Panc1 (cell line): ENCODE results near the gene DHCR7.

ENCODE experiments used
- POLR2AphosphoS5 ChIP-seq: IDR thresholded peaks from 2 replicates; pipeline ENCODE4 v1.6.1; 2012; ENCODE audit warnings: mild to moderate bottlenecking, low read depth, low read length, moderate library complexity
- TF ChIP-seq, protein P1 (sequence below): fragments of 450-650 bp; IDR thresholded peaks from 2 replicates; pipeline ENCODE4 v1.5.1; 2017; ENCODE audit warnings: mild to moderate bottlenecking
- TF ChIP-seq, protein P2 (sequence below), 2 experiments: IDR thresholded peaks; 2 replicates each; pipeline ENCODE4 v1.6.1; 2011 to 2012; ENCODE audit warnings: low read depth in 2 of 2, control low read depth in 1 of 2, low read length in 1 of 2, mild to moderate bottlenecking in 1 of 2, moderate library complexity in 1 of 2; ENCODE audit not compliant: insufficient read depth in 1 of 2

DNA sequence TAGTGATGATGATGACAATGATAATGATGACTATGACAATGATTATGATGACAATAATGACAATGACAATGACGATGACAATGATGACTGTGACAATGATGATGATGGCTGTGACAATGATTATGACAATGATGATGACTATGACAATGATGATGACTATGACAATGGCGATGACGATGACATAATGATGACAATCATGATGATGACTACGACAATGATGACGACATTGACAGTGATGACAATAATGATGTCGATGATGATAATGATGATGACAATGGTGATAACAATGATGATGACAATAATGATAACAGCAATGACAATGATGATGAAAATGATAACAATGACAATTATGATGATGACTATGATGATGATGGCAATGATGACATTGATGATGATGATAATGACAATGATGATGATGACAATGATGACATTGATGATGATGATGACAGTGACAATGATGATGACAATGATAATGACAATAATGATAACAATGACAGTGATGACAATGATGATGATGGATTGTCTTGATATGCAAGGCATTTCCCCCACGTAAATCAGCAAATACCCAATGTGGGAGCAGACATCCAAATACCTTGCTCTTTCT, 37.7 kb downstream of the DHCR7 start:
- TF ChIP-seq, protein P1, sequence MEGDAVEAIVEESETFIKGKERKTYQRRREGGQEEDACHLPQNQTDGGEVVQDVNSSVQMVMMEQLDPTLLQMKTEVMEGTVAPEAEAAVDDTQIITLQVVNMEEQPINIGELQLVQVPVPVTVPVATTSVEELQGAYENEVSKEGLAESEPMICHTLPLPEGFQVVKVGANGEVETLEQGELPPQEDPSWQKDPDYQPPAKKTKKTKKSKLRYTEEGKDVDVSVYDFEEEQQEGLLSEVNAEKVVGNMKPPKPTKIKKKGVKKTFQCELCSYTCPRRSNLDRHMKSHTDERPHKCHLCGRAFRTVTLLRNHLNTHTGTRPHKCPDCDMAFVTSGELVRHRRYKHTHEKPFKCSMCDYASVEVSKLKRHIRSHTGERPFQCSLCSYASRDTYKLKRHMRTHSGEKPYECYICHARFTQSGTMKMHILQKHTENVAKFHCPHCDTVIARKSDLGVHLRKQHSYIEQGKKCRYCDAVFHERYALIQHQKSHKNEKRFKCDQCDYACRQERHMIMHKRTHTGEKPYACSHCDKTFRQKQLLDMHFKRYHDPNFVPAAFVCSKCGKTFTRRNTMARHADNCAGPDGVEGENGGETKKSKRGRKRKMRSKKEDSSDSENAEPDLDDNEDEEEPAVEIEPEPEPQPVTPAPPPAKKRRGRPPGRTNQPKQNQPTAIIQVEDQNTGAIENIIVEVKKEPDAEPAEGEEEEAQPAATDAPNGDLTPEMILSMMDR: no peak
- TF ChIP-seq POLR2AphosphoS5: no peak
- TF ChIP-seq, protein P2, sequence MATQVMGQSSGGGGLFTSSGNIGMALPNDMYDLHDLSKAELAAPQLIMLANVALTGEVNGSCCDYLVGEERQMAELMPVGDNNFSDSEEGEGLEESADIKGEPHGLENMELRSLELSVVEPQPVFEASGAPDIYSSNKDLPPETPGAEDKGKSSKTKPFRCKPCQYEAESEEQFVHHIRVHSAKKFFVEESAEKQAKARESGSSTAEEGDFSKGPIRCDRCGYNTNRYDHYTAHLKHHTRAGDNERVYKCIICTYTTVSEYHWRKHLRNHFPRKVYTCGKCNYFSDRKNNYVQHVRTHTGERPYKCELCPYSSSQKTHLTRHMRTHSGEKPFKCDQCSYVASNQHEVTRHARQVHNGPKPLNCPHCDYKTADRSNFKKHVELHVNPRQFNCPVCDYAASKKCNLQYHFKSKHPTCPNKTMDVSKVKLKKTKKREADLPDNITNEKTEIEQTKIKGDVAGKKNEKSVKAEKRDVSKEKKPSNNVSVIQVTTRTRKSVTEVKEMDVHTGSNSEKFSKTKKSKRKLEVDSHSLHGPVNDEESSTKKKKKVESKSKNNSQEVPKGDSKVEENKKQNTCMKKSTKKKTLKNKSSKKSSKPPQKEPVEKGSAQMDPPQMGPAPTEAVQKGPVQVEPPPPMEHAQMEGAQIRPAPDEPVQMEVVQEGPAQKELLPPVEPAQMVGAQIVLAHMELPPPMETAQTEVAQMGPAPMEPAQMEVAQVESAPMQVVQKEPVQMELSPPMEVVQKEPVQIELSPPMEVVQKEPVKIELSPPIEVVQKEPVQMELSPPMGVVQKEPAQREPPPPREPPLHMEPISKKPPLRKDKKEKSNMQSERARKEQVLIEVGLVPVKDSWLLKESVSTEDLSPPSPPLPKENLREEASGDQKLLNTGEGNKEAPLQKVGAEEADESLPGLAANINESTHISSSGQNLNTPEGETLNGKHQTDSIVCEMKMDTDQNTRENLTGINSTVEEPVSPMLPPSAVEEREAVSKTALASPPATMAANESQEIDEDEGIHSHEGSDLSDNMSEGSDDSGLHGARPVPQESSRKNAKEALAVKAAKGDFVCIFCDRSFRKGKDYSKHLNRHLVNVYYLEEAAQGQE (IDR thresholded peaks at IDR 0.05; ENCODE audit: insufficient read depth in 1 of 2, low read depth in 2 of 2, low read length in 1 of 2): no peak
